ENCODE results near the gene CCDC150.
A peak's percentile ranks its signal among the peaks of the same experiment; 100 is the strongest.
"Not testable (repeated sequence)": the region's sequence is repeated elsewhere in the genome, so short reads cannot be mapped to it uniquely, and the experiment has no call there.

CCDC150 gene

GRCh38 chr2:196638765-196639164, 750 bp upstream of the CCDC150 start:
- DNase-seq = no peak

- no peak for DNase-seq
These were observed 575 bp downstream of the CCDC150 start for GRCh38 chr2:196640031-196640548.

GRCh38 chr2:196649202-196649601, 9.7 kb downstream of the CCDC150 start:
- DNase-seq = no peak

- DNase-seq = no peak
These were observed 12.0 kb downstream of the CCDC150 start for GRCh38 chr2:196651387-196652094.

- no peak for DNase-seq
These were observed 13.4 kb downstream of the CCDC150 start for GRCh38 chr2:196652869-196653268.

GRCh38 chr2:196653843-196654242, 14.3 kb downstream of the CCDC150 start:
- peak; percentile 37 for DNase-seq

GRCh38 chr2:196655761-196656160, 16.2 kb downstream of the CCDC150 start:
- DNase-seq = no peak

- no peak for DNase-seq
These were observed 17.8 kb downstream of the CCDC150 start for GRCh38 chr2:196657333-196657732.

GRCh38 chr2:196659844-196660243, 20.3 kb downstream of the CCDC150 start:
- no peak for DNase-seq

GRCh38 chr2:196660244-196660643, 20.7 kb downstream of the CCDC150 start:
- no peak for DNase-seq

- DNase-seq = no peak
These were observed 30.8 kb downstream of the CCDC150 start for GRCh38 chr2:196670342-196670741.

- DNase-seq = no peak
These were observed 36.4 kb downstream of the CCDC150 start for GRCh38 chr2:196675963-196676362.

GRCh38 chr2:196677404-196677803, 37.9 kb downstream of the CCDC150 start:
- DNase-seq = no peak

- no peak for DNase-seq
These were observed 39.9 kb downstream of the CCDC150 start for GRCh38 chr2:196679368-196679767.

GRCh38 chr2:196681510-196681909, 42.0 kb downstream of the CCDC150 start:
- DNase-seq = no peak

- DNase-seq = no peak
These were observed 46.3 kb downstream of the CCDC150 start for GRCh38 chr2:196685792-196686191.

- not testable (repeated sequence) for DNase-seq
These were observed 47.2 kb downstream of the CCDC150 start for GRCh38 chr2:196686737-196687136.

- peak; percentile 18 for DNase-seq
These were observed 57.0 kb downstream of the CCDC150 start for GRCh38 chr2:196696423-196697079.

GRCh38 chr2:196697825-196698224, 58.3 kb downstream of the CCDC150 start:
- no peak for DNase-seq

- no peak for DNase-seq
These were observed 63.1 kb downstream of the CCDC150 start for GRCh38 chr2:196702641-196703040.

GRCh38 chr2:196703695-196704094, 64.2 kb downstream of the CCDC150 start:
- DNase-seq = no peak

- DNase-seq = not testable (repeated sequence)
These were observed 70.5 kb downstream of the CCDC150 start for GRCh38 chr2:196710056-196710455.

- no peak for DNase-seq
These were observed 72.1 kb downstream of the CCDC150 start for GRCh38 chr2:196711625-196712024.

- no peak for DNase-seq
These were observed 73.4 kb downstream of the CCDC150 start for GRCh38 chr2:196712867-196713266.
